Central memory CD8-positive, alpha-beta T cell (primary cell): ENCODE data around the gene TM7SF3.

Experiments used
- ATAC-seq: fragments of 150-1000 bp; cut with Tn5 transposase; replicated peaks from 2 replicates; pipeline ENCODE4 v1.10.0; 2022; ENCODE audit warnings: mild to moderate bottlenecking, moderate FRiP score, moderate number of reproducible peaks; ENCODE audit not compliant: poor library complexity, severe bottlenecking; ENCODE audit errors: extremely low read depth
- DNase-seq, 2 donors: peaks; one replicate each; pipeline ENCODE4 v3.0.0; 2021; ENCODE audit warnings: low spot score in 2 of 2
- H3K27ac Mint-ChIP-seq: one replicate; pipeline ENCODE4 v1.8.0; 2022; ENCODE audit warnings: low read depth, mild to moderate bottlenecking, moderate library complexity, mixed read lengths
- H3K27me3 Mint-ChIP-seq: one replicate; pipeline ENCODE4 v1.8.0; 2022; ENCODE audit warnings: mixed read lengths
- H3K36me3 Mint-ChIP-seq: one replicate; pipeline ENCODE4 v1.8.0; 2022; ENCODE audit warnings: mild to moderate bottlenecking, moderate library complexity, mixed read lengths; ENCODE audit not compliant: insufficient read depth
- H3K4me1 Mint-ChIP-seq: one replicate; pipeline ENCODE4 v1.8.0; 2022; ENCODE audit warnings: mixed read lengths
- H3K4me3 Mint-ChIP-seq: one replicate; pipeline ENCODE4 v1.8.0; 2022; ENCODE audit warnings: mild to moderate bottlenecking, moderate library complexity, mixed read lengths
- H3K9me3 Mint-ChIP-seq: one replicate; pipeline ENCODE4 v1.8.0; 2022; ENCODE audit warnings: mixed read lengths

Gene TM7SF3

DNA sequence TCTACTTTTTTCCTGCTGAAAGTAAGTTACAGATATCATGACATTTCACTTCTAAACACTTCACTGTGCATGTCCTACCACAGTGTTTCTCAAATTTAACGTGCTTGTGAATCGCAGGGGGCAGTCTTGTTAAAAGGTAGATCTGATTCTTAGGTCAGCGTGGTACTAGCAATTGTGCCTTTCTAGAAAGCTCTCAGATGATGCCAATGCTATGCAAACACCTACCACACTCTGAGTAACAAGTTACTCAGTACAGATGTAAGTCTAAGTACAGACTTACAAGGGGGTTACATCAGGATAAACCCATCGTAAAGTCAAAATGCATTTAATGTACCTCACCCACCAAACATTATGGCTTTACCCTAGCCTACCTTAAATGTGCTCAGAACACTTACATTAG, 22.4 kb downstream of the TM7SF3 start:
- Mint-ChIP-seq H3K36me3 (peaks cover 23% of the 10 kb centered on the region), H3K27ac (no peak overlapping the region), H3K4me3 (no peak overlapping the region), H3K9me3 (no peaks in the 10 kb centered on the region), H3K4me1 (peaks cover 10% of the 10 kb centered on the region), H3K27me3 (no peaks in the 10 kb centered on the region)
- ATAC-seq, result no peak
- no peak for DNase-seq

DNA sequence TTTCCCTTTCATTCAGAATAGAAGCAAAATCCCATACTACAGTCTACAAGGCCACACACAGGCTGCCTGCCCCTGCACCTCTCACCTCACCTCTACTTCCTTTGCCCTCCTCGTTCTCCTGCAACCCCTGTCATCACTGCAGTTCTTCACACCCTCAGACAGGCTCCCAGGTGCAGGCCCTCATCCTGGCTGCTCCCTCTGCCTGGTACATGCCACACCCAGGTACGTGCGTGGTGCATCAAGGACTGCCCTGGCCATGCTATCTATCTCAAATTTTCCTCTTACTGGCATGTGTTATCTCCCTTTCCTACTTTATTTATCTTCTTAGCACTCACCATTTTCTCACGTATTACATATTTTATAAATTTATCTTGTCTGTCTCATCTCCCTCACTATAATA, 24.3 kb downstream of the TM7SF3 start:
- Mint-ChIP-seq H3K36me3 (peaks cover 21% of the 10 kb centered on the region), H3K4me3 (no peak overlapping the region), H3K27ac (no peak overlapping the region), H3K4me1 (peaks cover 18% of the 10 kb centered on the region), H3K27me3 (no peaks in the 10 kb centered on the region), H3K9me3 (no peaks in the 10 kb centered on the region)
- ATAC-seq (no peak), DNase-seq (no peak)

DNA sequence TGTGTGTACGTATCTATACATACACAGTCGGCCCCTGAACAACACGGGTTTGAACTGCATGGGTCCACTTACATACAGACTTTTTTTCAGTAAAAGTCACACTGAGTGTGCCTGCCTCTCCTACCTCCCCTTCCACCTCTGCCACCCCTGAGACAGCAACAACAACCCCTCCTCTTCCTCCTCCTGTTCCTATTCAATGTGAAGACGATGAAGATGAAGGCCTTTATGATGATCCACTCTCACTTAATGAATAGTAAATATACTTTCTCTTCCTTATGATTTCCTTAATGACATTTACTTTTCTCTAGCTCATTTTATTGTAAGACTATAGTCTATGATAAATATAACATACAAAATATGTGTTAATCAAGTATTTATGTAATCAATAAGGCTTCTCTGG, 25.5 kb downstream of the TM7SF3 start:
- Mint-ChIP-seq H3K36me3 (peaks cover 14% of the 10 kb centered on the region), H3K4me1 (peaks cover 24% of the 10 kb centered on the region), H3K27me3 (no peaks in the 10 kb centered on the region), H3K9me3 (no peaks in the 10 kb centered on the region), H3K4me3 (no peak overlapping the region), H3K27ac (no peak overlapping the region)
- ATAC-seq (no peak), DNase-seq (no peak)

DNA sequence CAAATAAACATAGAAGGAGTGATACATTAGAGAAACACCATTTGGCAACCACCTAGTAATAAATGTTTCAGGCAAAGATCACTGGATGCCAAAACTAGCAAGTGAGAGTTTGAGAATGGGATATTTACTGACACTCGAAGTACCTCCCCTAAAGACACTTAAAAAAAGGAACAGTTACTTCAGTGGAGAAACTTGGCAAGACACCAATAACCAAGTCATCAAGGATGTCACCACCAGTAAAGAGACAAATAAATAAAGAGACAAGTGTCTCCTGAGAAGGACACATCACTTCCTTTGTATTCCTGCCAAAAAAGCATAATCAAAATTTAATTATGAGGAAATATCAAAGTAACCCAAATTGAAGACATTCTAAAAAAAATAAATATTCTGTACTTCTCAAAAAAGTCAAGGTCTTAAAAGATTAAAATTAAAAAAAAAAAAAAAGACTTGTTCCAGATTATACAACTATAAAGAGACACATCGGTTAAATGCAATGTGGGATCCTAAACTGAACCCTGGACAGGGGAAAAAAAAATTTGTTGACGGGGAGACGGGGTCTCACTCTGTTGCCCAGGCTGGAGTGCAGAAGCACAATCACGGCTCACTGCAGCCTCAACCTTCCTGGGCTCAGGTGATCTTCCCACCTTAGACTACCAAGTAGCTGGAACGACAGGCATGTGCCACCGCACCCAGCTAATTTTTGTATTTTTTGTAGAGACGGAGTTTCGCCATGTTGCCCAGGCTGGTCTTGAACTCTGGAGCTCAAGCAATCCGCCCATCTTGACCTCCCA, 26.4 kb downstream of the TM7SF3 start:
- Mint-ChIP-seq H3K4me3 (no peak overlapping the region), H3K27me3 (no peaks in the 10 kb centered on the region), H3K36me3 (peaks cover 17% of the 10 kb centered on the region), H3K9me3 (no peaks in the 10 kb centered on the region), H3K4me1 (peaks cover 24% of the 10 kb centered on the region), H3K27ac (no peak overlapping the region)
- ATAC-seq, result no peak
- DNase-seq, result no peak

DNA sequence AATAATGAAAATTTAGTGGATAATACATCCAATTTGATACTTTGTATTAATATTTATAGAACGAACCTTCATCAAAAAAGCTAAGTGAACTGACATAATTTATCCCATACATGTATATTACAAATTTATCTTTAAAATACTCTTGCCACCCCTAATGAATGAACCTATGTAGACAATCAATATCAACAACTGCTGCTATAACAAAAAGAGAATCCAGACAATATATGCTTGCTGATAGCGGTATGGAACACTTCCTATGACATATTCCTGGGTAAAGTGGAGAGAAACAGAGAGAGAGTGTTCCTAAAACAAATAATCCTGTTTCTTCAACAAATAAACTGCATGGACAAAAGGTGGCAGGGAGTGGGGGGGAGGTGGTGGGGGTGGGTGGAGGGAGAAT, 31.3 kb downstream of the TM7SF3 start:
- H3K4me1 Mint-ChIP-seq, result peaks cover 27% of the 10 kb centered on the region
- no peak overlapping the region for H3K27ac Mint-ChIP-seq

DNA sequence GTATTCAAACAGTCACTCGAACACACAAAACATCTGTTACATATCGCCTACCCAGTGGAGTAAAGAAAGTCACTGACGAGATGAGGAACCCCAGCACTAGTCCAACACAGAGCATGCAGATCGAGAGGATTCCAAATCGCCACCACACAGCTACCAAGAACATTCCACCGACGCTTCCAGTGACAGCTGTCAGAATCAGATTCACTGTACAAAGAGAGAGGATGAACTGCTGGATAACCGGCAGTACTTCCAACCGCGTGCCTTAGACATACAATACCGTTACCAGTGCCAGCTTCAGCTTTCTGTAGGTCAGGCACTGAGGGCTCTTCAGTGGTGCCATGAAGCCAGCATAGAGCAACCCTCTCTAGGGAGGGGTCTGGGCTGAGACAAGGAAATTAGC, 34.5 kb downstream of the TM7SF3 start:
- ATAC-seq, result no peak
- H3K9me3 Mint-ChIP-seq, result no peaks in the 10 kb centered on the region
- peaks cover 12% of the 10 kb centered on the region for H3K4me1 Mint-ChIP-seq
- peaks cover 23% of the 10 kb centered on the region for H3K36me3 Mint-ChIP-seq
- H3K4me3 Mint-ChIP-seq, result no peak overlapping the region
- H3K27me3 Mint-ChIP-seq, result no peaks in the 10 kb centered on the region
- peak overlapping the region; percentile 14 for H3K27ac Mint-ChIP-seq
- no peak for DNase-seq

More for the DNA sequence above, 31.3 kb downstream of the TM7SF3 start:
- DNase-seq (no peak), ATAC-seq (no peak)
- H3K36me3 Mint-ChIP-seq, result peaks cover 16% of the 10 kb centered on the region
- H3K4me3 Mint-ChIP-seq, result no peak overlapping the region
- H3K9me3 Mint-ChIP-seq, result no peaks in the 10 kb centered on the region
- no peaks in the 10 kb centered on the region for H3K27me3 Mint-ChIP-seq

DNA sequence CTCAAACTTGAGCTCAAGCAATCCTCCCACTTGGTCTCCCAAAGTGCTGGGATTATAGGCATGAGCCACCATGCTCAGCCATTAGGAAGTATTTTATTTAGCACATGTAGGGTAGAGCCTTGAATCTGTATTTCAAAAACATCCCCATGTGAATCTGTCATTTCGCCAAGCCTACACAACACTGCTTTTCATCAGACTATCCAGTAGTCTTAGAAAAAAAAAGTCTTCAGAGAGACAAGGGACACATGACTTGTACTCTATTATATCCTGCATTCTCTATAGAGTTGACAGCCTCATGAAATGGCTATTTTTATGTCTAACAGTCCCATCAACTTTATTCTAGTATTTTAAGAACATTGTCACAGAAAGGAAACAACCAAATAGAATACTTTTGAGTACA, 35.4 kb downstream of the TM7SF3 start:
- Mint-ChIP-seq H3K27me3 (no peaks in the 10 kb centered on the region), H3K4me3 (no peak overlapping the region), H3K4me1 (peaks cover 7% of the 10 kb centered on the region), H3K27ac (peak overlapping the region; percentile 11), H3K9me3 (no peaks in the 10 kb centered on the region), H3K36me3 (peaks cover 27% of the 10 kb centered on the region)
- no peak for ATAC-seq
- no peak for DNase-seq

DNA sequence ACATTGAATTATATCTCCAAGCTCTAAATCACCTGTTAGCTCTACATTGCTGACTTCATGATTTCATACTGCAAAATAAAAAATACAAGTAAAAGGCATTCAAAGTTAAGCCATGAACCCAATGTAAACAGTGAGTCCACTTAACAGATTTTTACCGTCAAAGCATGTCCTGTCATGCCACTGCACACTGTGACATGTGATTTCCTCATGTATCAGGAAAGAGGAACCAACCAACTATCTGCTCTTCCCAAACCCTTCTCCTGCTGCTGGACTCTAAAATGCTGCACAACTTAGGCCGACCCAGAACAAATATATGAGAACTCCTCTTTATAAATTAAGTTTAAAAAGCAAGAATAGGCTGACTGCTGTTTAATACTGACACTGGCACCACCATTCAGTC, 37.5 kb downstream of the TM7SF3 start:
- ATAC-seq, result no peak
- no peak for DNase-seq
- H3K27me3 Mint-ChIP-seq, result no peaks in the 10 kb centered on the region
- H3K4me1 Mint-ChIP-seq, result peaks cover 11% of the 10 kb centered on the region
- H3K27ac Mint-ChIP-seq, result no peak overlapping the region
- H3K9me3 Mint-ChIP-seq, result no peaks in the 10 kb centered on the region
- peaks cover 23% of the 10 kb centered on the region for H3K36me3 Mint-ChIP-seq
- H3K4me3 Mint-ChIP-seq, result no peak overlapping the region

DNA sequence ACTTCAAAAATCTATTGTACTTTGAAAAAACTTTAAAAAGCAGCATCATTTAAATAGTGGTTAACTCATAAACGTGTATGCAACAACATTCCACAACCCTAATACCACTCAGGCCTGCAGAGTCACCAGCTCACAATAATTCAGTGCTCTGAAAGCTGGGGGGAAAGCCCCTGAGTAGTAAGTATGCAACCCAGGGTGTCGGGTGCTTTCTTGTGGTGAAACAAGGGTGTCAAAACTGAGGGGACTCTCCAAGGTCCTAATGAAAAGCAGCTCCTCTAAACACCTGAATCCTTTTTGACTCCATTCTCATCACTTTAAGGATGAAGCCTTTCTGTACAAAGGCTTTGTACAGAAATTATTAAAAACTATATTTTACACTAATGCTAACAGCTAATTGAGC, 42.2 kb downstream of the TM7SF3 start:
- H3K9me3 Mint-ChIP-seq, result no peaks in the 10 kb centered on the region
- ATAC-seq, result peak; percentile 99
- DNase-seq, result peak; percentile 35 to 56
- H3K36me3 Mint-ChIP-seq, result peaks cover 25% of the 10 kb centered on the region
- H3K27ac Mint-ChIP-seq, result peak overlapping the region; percentile 49
- H3K4me3 Mint-ChIP-seq, result no peak overlapping the region
- peaks cover 24% of the 10 kb centered on the region for H3K4me1 Mint-ChIP-seq
- H3K27me3 Mint-ChIP-seq, result no peaks in the 10 kb centered on the region

DNA sequence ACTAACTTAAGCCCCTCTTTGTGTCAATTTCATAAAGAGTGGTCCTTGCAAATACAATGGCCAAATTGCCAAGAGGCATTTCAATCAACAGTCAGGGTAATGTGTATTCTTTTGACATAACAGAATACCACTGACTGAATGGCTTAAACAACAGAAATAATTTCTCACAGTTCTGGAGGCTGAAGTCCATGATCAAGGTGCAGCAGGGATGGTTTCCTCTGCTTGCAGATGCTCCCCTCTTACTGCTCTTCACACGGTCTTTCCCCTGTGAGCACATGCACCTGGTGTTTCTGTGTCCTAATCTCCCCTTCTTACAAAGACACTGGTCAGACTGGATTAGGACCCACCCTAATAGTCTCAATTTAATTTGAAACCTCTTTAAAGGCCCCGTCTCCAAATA, 44.0 kb downstream of the TM7SF3 start:
- Mint-ChIP-seq H3K4me1 (peaks cover 24% of the 10 kb centered on the region), H3K36me3 (peaks cover 21% of the 10 kb centered on the region), H3K27ac (peak overlapping the region; percentile 49), H3K27me3 (no peaks in the 10 kb centered on the region), H3K4me3 (no peak overlapping the region), H3K9me3 (no peaks in the 10 kb centered on the region)
- ATAC-seq (no peak), DNase-seq (no peak)

DNA sequence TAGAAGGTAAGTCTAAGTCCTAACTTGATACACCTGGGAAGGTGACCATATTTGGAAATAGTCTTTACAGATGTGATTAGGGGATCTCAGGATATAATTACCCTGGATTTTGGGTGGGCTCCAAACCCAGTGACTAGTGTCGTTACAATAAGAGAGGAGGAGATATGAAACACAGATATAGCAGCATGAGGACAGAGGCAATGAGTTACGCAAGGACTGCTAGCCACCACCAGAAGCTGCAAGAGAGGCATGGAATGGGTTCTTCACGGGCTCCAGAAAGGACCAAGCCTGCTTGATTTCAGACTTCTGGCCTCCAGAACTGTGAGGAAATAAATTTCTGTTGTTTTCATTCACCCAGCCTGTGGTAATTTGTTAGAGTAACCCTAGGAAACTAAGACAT, 47.3 kb downstream of the TM7SF3 start:
- H3K4me1 Mint-ChIP-seq, result peaks cover 22% of the 10 kb centered on the region
- no peak for ATAC-seq
- no peak overlapping the region for H3K27ac Mint-ChIP-seq
- H3K9me3 Mint-ChIP-seq, result no peaks in the 10 kb centered on the region
- no peak for DNase-seq
- peaks cover 32% of the 10 kb centered on the region for H3K36me3 Mint-ChIP-seq
- H3K4me3 Mint-ChIP-seq, result no peak overlapping the region
- H3K27me3 Mint-ChIP-seq, result no peaks in the 10 kb centered on the region

DNA sequence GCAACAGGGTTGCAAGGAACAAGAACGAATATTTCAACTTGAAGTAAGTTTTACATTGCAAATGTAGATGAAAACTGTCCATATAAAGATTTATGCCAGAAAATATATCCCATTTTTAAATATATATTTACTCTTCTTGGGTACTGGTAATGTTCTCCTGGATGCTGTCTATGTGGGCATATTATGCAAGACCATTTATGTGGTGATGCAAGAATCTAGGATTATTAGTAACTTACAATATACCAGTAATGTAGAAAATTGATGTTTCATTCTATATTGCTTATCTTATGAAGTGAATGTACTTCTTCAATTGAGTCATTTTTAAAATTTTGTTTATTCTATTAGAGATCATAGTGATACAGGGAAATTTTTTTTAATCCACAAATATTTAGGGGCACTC, 50.8 kb downstream of the TM7SF3 start:
- ATAC-seq, result no peak
- Mint-ChIP-seq H3K4me1 (peaks cover 8% of the 10 kb centered on the region), H3K27ac (no peak overlapping the region), H3K27me3 (no peaks in the 10 kb centered on the region), H3K9me3 (no peaks in the 10 kb centered on the region), H3K36me3 (peaks cover 36% of the 10 kb centered on the region), H3K4me3 (no peak overlapping the region)
- no peak for DNase-seq

DNA sequence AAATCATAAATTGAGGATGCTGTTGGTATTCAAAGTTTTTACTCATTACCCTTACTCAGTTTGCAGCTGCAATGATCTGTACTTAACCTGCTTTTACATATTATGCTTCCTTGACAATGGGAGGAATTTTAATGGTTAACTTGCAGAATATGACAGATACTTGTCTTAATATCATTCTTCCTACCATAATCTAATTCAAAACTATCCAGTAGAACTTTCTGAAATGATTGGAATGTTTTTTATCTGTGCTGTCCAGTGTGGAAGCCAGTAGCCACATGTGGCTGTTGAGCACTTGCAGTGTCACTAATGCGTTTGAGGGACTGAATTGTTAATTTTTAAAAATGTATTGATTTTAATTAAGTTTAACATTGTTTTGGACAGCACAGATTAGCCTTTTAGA, 52.4 kb downstream of the TM7SF3 start:
- Mint-ChIP-seq H3K36me3 (peaks cover 44% of the 10 kb centered on the region), H3K27ac (peak overlapping the region; percentile 68)

More for the DNA sequence above, 52.4 kb downstream of the TM7SF3 start:
- no peak for ATAC-seq
- DNase-seq, result no peak
- no peaks in the 10 kb centered on the region for H3K9me3 Mint-ChIP-seq
- no peak overlapping the region for H3K4me3 Mint-ChIP-seq
- H3K27me3 Mint-ChIP-seq, result no peaks in the 10 kb centered on the region
- H3K4me1 Mint-ChIP-seq, result peaks cover 5% of the 10 kb centered on the region
